HEK293 (cell line): Measurements from ENCODE around the gene CTBP2.

Experiments used
- CTCF ChIP-seq: fragments of 450-650 bp; formaldehyde crosslinking; IDR thresholded peaks from 2 replicates; pipeline ENCODE4 v1.5.1; 2016; ENCODE audit warnings: missing biosample characterization, missing genetic modification characterization
- PATZ1 ChIP-seq: fragments of 450-650 bp; formaldehyde crosslinking; IDR thresholded peaks from 2 replicates; pipeline ENCODE4 v1.5.1; 2016; ENCODE audit warnings: missing biosample characterization, missing genetic modification characterization
- SETDB1 ChIP-seq: IDR thresholded peaks from one replicate; pipeline ENCODE4 v1.6.1; 2017; ENCODE audit warnings: mild to moderate bottlenecking, low read length, moderate library complexity, mixed read lengths; ENCODE audit not compliant: insufficient read length
- ZBTB48 ChIP-seq: fragments of 450-650 bp; formaldehyde crosslinking; IDR thresholded peaks from 2 replicates; pipeline ENCODE4 v1.5.1; 2016; ENCODE audit warnings: missing biosample characterization, missing genetic modification characterization
- ZNF114 ChIP-seq: fragments of 450-650 bp; formaldehyde crosslinking; IDR thresholded peaks from 2 replicates; pipeline ENCODE4 v1.5.0; 2017; ENCODE audit warnings: missing biosample characterization, missing genetic modification characterization
- ZNF146 ChIP-seq: fragments of 450-650 bp; formaldehyde crosslinking; IDR thresholded peaks from 2 replicates; pipeline ENCODE4 v1.5.1; 2016; ENCODE audit warnings: missing biosample characterization, missing genetic modification characterization
- ZNF549 ChIP-seq: fragments of 450-650 bp; IDR thresholded peaks from 2 replicates; pipeline ENCODE4 v1.5.1; 2018; ENCODE audit warnings: missing biosample characterization, missing genetic modification characterization, mild to moderate bottlenecking, inconsistent platforms, moderate library complexity

GRCh38 chr10:125076891-125077541 is 83.3 kb downstream of the CTBP2 start:
- TF ChIP-seq ZNF146 (tag by site-specific recombination) = no peak
- TF ChIP-seq CTCF (tag by site-specific recombination) = no peak
- no peak for TF ChIP-seq ZNF549 (tag by site-specific recombination)
- no peak for TF ChIP-seq PATZ1 (tag by site-specific recombination)
- no peak for TF ChIP-seq ZBTB48
- no peak for TF ChIP-seq ZNF114 (tag by site-specific recombination)
- TF ChIP-seq SETDB1 = no peak
